Endothelial cell of umbilical vein (primary cell): ENCODE results near the gene LORICRIN. TPM values are rescaled to one million over a fixed set of nuclear protein-coding genes. Genes with fewer than 3 reads are reported as not detected.

Experiments used
- BruUV-seq: library from RNA; stranded (reverse); fragments of 400-500 nt; replicated peaks from 2 replicates; lab custom pipeline; 2021; lab: Mats Ljungman, UMichigan
- CTCF ChIA-PET: fragments of 300-600, 350-600 bp; sonication (Branson Sonifier 250); formaldehyde crosslinking; loops from one replicate; lab custom pipeline; 2021; ENCODE audit warnings: antibody characterized with exemption, inconsistent platforms; lab: Charles Lee
- POLR2A ChIA-PET: fragments of 300-600, 350-600 bp; sonication (Branson Sonifier 250); formaldehyde crosslinking; loops from one replicate; lab custom pipeline; 2021; ENCODE audit warnings: antibody characterized with exemption, inconsistent platforms; lab: Charles Lee
- DNase-seq: peaks from one replicate; pipeline ENCODE4 v3.0.0-alpha.2; 2011; ENCODE audit warnings: low read depth, low spot score
- FAIRE-seq: peaks from 2 replicates; lab custom pipeline; 2011; peaks lifted over from hg19 to GRCh38; lab: Jason Lieb, UNC
- H2AFZ ChIP-seq: 2 replicates; pipeline ENCODE4 v1.6.0; 2012; ENCODE audit warnings: low read depth, low read length, control low read depth, inconsistent platforms
- H3K27ac ChIP-seq: 2 replicates; pipeline ENCODE4 v1.5.1; 2011; ENCODE audit warnings: low read depth, mild to moderate bottlenecking, control low read depth, low read length, moderate library complexity; ENCODE audit not compliant: insufficient read depth
- H3K27me3 ChIP-seq, 2 experiments: 2 replicates each; pipeline versions ENCODE4 v1.6.0 to v1.6.1; 2011; ENCODE audit warnings: low read length in 2 of 2, mixed read lengths in 1 of 2; ENCODE audit not compliant: control insufficient read depth in 2 of 2, insufficient read depth in 2 of 2
- H3K36me3 ChIP-seq, 2 experiments: 2 replicates in 1 of 2; 3 replicates in 1 of 2; pipeline ENCODE4 v1.5.1; 2011; ENCODE audit warnings: low read length in 2 of 2, mild to moderate bottlenecking in 1 of 2, moderate library complexity in 1 of 2; ENCODE audit not compliant: control insufficient read depth in 2 of 2, insufficient read depth in 2 of 2; ENCODE audit errors: extremely low read depth in 1 of 2
- H3K4me1 ChIP-seq: 3 replicates; pipeline ENCODE4 v1.5.1; 2011; ENCODE audit warnings: mild to moderate bottlenecking, low read length; ENCODE audit not compliant: control insufficient read depth, insufficient read depth; ENCODE audit errors: extremely low read depth
- H3K4me2 ChIP-seq: 2 replicates; pipeline ENCODE4 v1.6.1; 2011; ENCODE audit warnings: low read length, control low read depth, mixed read lengths; ENCODE audit not compliant: insufficient read depth
- H3K4me3 ChIP-seq, 3 experiments: fragments of 200-600 bp in 1 of 3; sonication (generic), shearing (Covaris generic) in 1 of 3; replicated peaks in 1 of 3; 2 replicates each; pipeline ENCODE4 v1.5.1; 2011 to 2016; ENCODE audit warnings: control low read depth in 3 of 3, low read length in 3 of 3, mild to moderate bottlenecking in 2 of 3, inconsistent platforms in 1 of 3, low read depth in 1 of 3, moderate library complexity in 1 of 3; ENCODE audit not compliant: insufficient read depth in 1 of 3
- H3K79me2 ChIP-seq: 2 replicates; pipeline ENCODE4 v1.6.0; 2012; ENCODE audit warnings: low read length, inconsistent platforms; ENCODE audit not compliant: control insufficient read depth, insufficient read depth
- H3K9ac ChIP-seq: replicated peaks from 2 replicates; pipeline ENCODE3; 2011; ENCODE audit warnings: low read length, control low read depth; ENCODE audit not compliant: insufficient read depth; ENCODE audit errors: extremely low read depth
- H3K9me1 ChIP-seq: replicated peaks from 3 replicates; pipeline ENCODE4 v1.6.0; 2011; ENCODE audit warnings: mild to moderate bottlenecking, low read length; ENCODE audit not compliant: control insufficient read depth, insufficient read depth; ENCODE audit errors: extremely low read depth
- H3K9me3 ChIP-seq: replicated peaks from 2 replicates; pipeline ENCODE4 v1.5.1; 2012; ENCODE audit warnings: low read length, inconsistent platforms; ENCODE audit not compliant: control insufficient read depth, insufficient read depth
- H4K20me1 ChIP-seq: replicated peaks from 2 replicates; pipeline ENCODE3; 2011; ENCODE audit warnings: mild to moderate bottlenecking, low read length; ENCODE audit not compliant: control insufficient read depth, insufficient read depth; ENCODE audit errors: extremely low read depth
- EZH2 ChIP-seq: IDR thresholded peaks from 2 replicates; pipeline ENCODE4 v1.6.1; 2012; ENCODE audit warnings: borderline replicate concordance, low read depth, mild to moderate bottlenecking, moderate library complexity, low read length, inconsistent platforms; ENCODE audit not compliant: severe bottlenecking
- FOS ChIP-seq: IDR thresholded peaks from 2 replicates; pipeline ENCODE4 v1.6.1; 2011; ENCODE audit warnings: mild to moderate bottlenecking, low read length, moderate library complexity, borderline replicate concordance; ENCODE audit not compliant: insufficient read depth
- GATA2 ChIP-seq: IDR thresholded peaks from 2 replicates; pipeline ENCODE4 v1.7.0; 2011; ENCODE audit warnings: low read depth, mild to moderate bottlenecking, moderate library complexity, mixed read lengths, low read length; ENCODE audit not compliant: insufficient read length, insufficient read depth
- JUN ChIP-seq: IDR thresholded peaks from 2 replicates; pipeline ENCODE4 v1.6.1; 2011; ENCODE audit warnings: borderline replicate concordance, low read depth; ENCODE audit not compliant: insufficient read length, insufficient read depth
- MYC ChIP-seq: IDR thresholded peaks from one replicate; pipeline ENCODE4 v1.6.1; 2011; ENCODE audit warnings: mild to moderate bottlenecking, low read depth, low read length
- POLR2A ChIP-seq: IDR thresholded peaks from 2 replicates; pipeline ENCODE4 v1.6.1; 2012; ENCODE audit warnings: low read depth, mild to moderate bottlenecking, control low read depth, low read length
- POLR2AphosphoS5 ChIP-seq: IDR thresholded peaks from 2 replicates; pipeline ENCODE4 v1.6.1; 2012; ENCODE audit warnings: low read depth, mild to moderate bottlenecking, control low read depth, low read length, moderate library complexity; ENCODE audit not compliant: insufficient read depth
- dilution Hi-C: fragments of 300-500 bp; cut with MboI; formaldehyde crosslinking; loops from one replicate; pipeline ENCODE4 v1.15.0; 2019; ENCODE audit warnings: low sequenced_read_pairs; ENCODE audit not compliant: extremely low pct_ligation_motif_present
- intact Hi-C: fragments of 100-400 bp; cut with micrococcal nuclease; formaldehyde crosslinking; loops from one replicate; pipeline ENCODE4 v1.10.0; 2022
- polyA plus RNA-seq, 4 experiments: library from polyadenylated mRNA; depleted of rRNA in 3 of 4; stranded (reverse) in 3 of 4; unstranded in 1 of 4; fragments of >200 nt; gene quantifications; 2 replicates each; pipeline versions ENCODE4 v1.2.1 to v1.2.3, GENCODE V29; 2011 to 2012; ENCODE audit warnings: missing spikeins in 1 of 4
- total RNA-seq: library from RNA; stranded (reverse); gene quantifications from 2 replicates; pipeline ENCODE4 v1.2.3, GENCODE V29; 2021
- TF ChIP-seq, protein P1 (sequence below), 2 donors: IDR thresholded peaks; 1 replicate in 1 of 2; 2 replicates in 1 of 2; pipeline ENCODE4 v1.5.1; 2011; ENCODE audit warnings: low read length in 2 of 2, mild to moderate bottlenecking in 2 of 2, moderate library complexity in 2 of 2, control low read depth in 1 of 2, inconsistent platforms in 1 of 2, low read depth in 1 of 2; ENCODE audit not compliant: insufficient read depth in 1 of 2; ENCODE audit errors: extremely low read depth in 1 of 2
- TF ChIP-seq, protein P2 (sequence below): IDR thresholded peaks from 2 replicates; pipeline ENCODE4 v1.6.1; 2011; ENCODE audit not compliant: insufficient read depth, insufficient read length

The LORICRIN gene
- total and polyA plus RNA-seq, 2 donors (not counting 3 experiments of a cell fraction or from before 2014, with no cell fraction given), result not detected

DNA sequence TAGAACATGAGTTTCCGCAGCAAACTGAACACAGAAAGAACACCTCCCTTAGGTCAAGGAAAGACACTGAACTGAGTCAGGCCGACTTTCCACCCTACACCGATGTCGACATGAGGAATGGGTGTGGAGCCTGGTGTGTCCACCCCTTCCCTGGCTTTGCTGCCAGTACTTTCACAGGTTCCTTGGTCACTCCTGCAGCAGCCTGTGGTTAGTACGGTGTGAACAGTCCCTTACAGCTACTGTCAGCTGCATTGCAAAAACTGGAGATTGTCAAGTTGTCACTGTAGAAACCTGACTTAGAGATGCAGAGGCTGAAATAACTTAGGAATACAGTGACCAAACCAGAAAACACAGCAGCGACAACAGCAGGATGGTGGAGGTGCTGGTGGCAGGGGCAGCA is 46.2 kb downstream of the LORICRIN start:
- Histone ChIP-seq H3K9me1 (no peaks in the 10 kb centered on the region), H3K9me3 (no peaks in the 10 kb centered on the region), H2AFZ (no peak overlapping the region), H3K79me2 (no peaks in the 10 kb centered on the region), H3K36me3 (no peaks in the 10 kb centered on the region), H3K4me1 (no peaks in the 10 kb centered on the region), H3K27me3 (no peaks in the 10 kb centered on the region), H3K9ac (no peak overlapping the region), H3K4me3 (no peak overlapping the region), H4K20me1 (no peaks in the 10 kb centered on the region), H3K27ac (no peak overlapping the region), H3K4me2 (no peak overlapping the region)
- no peak for TF ChIP-seq FOS
- TF ChIP-seq, protein P1, sequence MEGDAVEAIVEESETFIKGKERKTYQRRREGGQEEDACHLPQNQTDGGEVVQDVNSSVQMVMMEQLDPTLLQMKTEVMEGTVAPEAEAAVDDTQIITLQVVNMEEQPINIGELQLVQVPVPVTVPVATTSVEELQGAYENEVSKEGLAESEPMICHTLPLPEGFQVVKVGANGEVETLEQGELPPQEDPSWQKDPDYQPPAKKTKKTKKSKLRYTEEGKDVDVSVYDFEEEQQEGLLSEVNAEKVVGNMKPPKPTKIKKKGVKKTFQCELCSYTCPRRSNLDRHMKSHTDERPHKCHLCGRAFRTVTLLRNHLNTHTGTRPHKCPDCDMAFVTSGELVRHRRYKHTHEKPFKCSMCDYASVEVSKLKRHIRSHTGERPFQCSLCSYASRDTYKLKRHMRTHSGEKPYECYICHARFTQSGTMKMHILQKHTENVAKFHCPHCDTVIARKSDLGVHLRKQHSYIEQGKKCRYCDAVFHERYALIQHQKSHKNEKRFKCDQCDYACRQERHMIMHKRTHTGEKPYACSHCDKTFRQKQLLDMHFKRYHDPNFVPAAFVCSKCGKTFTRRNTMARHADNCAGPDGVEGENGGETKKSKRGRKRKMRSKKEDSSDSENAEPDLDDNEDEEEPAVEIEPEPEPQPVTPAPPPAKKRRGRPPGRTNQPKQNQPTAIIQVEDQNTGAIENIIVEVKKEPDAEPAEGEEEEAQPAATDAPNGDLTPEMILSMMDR (IDR thresholded peaks at IDR 0.05; ENCODE audit: extremely low read depth in 1 of 2, insufficient read depth in 1 of 2, low read depth in 1 of 2, low read length in 2 of 2), result no peak
- TF ChIP-seq MYC, result no peak
- no peak for TF ChIP-seq POLR2AphosphoS5
- no peak for TF ChIP-seq GATA2
- no peak for TF ChIP-seq EZH2
- TF ChIP-seq JUN, result no peak
- TF ChIP-seq, protein P2, sequence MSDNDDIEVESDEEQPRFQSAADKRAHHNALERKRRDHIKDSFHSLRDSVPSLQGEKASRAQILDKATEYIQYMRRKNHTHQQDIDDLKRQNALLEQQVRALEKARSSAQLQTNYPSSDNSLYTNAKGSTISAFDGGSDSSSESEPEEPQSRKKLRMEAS, result no peak
- no peak for TF ChIP-seq POLR2A
- ChIA-PET CTCF (no interaction called here), POLR2A (no interaction called here)
- FAIRE-seq (no peak), DNase-seq (no peak)
- intact Hi-C loops, result no loop called here
- BruUV-seq, result no TSS peak
- dilution Hi-C loops, result no loop called here
